Adipocyte (in vitro differentiated cells): Measurements from ENCODE around the gene MUC5AC.
"Not testable (repeated sequence)": the region's sequence is repeated elsewhere in the genome, so short reads cannot be mapped to it uniquely, and the experiment has no call there.

ENCODE experiments used
- DNase-seq: peaks from one replicate; pipeline ENCODE4 v3.0.0-alpha.2; 2015; ENCODE audit warnings: low read depth
- H3K27me3 ChIP-seq: replicated peaks from 2 replicates; pipeline ENCODE4 v1.7.0; 2013; ENCODE audit warnings: mild to moderate bottlenecking, low read length, moderate library complexity; ENCODE audit not compliant: control insufficient read depth, insufficient read depth
- H3K36me3 ChIP-seq: 2 replicates; pipeline ENCODE4 v1.7.0; 2013; ENCODE audit warnings: low read length, mild to moderate bottlenecking, moderate library complexity; ENCODE audit not compliant: control insufficient read depth, insufficient read depth, severe bottlenecking
- H3K4me1 ChIP-seq: 2 replicates; pipeline ENCODE4 v1.7.0; 2013; ENCODE audit warnings: mild to moderate bottlenecking, low read length, moderate library complexity; ENCODE audit not compliant: control insufficient read depth, insufficient read depth
- H3K4me3 ChIP-seq: 2 replicates; pipeline ENCODE4 v1.7.0; 2013; ENCODE audit warnings: mild to moderate bottlenecking, low read length, moderate library complexity
- H3K9ac ChIP-seq: 2 replicates; pipeline ENCODE4 v1.7.0; 2013; ENCODE audit warnings: mild to moderate bottlenecking, low read length, moderate library complexity
- H3K9me3 ChIP-seq: 2 replicates; pipeline ENCODE4 v1.7.0; 2013; ENCODE audit warnings: mild to moderate bottlenecking, low read length, moderate library complexity; ENCODE audit not compliant: control insufficient read depth

The MUC5AC gene, protein sequence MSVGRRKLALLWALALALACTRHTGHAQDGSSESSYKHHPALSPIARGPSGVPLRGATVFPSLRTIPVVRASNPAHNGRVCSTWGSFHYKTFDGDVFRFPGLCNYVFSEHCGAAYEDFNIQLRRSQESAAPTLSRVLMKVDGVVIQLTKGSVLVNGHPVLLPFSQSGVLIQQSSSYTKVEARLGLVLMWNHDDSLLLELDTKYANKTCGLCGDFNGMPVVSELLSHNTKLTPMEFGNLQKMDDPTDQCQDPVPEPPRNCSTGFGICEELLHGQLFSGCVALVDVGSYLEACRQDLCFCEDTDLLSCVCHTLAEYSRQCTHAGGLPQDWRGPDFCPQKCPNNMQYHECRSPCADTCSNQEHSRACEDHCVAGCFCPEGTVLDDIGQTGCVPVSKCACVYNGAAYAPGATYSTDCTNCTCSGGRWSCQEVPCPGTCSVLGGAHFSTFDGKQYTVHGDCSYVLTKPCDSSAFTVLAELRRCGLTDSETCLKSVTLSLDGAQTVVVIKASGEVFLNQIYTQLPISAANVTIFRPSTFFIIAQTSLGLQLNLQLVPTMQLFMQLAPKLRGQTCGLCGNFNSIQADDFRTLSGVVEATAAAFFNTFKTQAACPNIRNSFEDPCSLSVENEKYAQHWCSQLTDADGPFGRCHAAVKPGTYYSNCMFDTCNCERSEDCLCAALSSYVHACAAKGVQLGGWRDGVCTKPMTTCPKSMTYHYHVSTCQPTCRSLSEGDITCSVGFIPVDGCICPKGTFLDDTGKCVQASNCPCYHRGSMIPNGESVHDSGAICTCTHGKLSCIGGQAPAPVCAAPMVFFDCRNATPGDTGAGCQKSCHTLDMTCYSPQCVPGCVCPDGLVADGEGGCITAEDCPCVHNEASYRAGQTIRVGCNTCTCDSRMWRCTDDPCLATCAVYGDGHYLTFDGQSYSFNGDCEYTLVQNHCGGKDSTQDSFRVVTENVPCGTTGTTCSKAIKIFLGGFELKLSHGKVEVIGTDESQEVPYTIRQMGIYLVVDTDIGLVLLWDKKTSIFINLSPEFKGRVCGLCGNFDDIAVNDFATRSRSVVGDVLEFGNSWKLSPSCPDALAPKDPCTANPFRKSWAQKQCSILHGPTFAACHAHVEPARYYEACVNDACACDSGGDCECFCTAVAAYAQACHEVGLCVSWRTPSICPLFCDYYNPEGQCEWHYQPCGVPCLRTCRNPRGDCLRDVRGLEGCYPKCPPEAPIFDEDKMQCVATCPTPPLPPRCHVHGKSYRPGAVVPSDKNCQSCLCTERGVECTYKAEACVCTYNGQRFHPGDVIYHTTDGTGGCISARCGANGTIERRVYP (N-terminal part only)

DNA sequence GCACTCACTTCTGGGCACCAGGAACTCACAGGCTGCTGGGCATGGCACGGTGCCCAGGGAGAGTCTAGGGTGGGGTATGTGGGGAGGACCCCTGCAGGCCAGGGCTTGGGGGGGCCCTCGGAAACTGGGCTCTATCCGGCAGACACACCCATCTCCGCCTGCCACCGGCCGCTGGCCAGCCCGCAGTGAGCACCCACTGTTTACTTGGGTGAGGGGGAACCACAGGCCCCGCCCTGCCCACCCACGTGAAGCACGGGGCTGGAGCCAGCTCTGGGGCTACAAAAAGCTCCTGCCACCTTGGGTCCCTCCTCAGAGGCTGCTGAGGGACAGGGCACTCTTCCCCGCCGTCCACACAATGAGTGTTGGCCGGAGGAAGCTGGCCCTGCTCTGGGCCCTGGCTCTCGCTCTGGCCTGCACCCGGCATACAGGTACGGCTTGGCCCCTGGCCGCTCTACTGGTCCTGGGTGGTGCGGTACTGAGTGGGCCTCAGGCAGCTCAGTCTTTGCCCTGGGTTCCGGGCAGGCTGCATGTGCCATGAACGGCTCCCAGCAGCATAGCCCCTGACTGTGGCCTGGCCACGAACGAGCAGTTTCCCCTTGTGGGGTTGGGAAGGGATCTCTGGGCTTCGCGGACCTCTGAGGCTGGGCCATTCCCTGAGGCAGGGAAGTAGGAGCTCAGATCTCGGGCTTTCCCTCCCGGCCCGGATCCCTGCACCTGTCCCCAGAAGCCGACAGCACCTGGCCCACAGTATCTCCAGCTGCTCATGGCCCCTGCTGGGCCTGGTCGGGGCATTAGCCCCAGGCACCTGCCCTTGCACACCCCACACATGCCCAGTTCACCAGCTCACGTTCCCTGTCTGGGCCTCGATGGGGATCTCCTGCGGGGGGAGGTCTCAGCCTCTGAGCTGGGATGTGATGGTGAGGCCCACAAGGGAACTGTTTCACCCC, at the start of gene MUC5AC:
TSS of gene MUC5AC (plus strand) at position 309 of the 947 bp plus-strand sequence. CDS start at position 356, 47 bp downstream.
- Histone ChIP-seq H3K4me3 (no peak within 1 kb of the TSS), H3K27me3 (peaks cover 39% of the 10 kb centered on the region), H3K4me1 (peaks cover 14% of the 10 kb centered on the region), H3K9me3 (no peaks in the 10 kb centered on the region), H3K36me3 (no peaks in the 10 kb centered on the region), H3K9ac (no peak within 1 kb of the TSS)
- no peak for DNase-seq

DNA sequence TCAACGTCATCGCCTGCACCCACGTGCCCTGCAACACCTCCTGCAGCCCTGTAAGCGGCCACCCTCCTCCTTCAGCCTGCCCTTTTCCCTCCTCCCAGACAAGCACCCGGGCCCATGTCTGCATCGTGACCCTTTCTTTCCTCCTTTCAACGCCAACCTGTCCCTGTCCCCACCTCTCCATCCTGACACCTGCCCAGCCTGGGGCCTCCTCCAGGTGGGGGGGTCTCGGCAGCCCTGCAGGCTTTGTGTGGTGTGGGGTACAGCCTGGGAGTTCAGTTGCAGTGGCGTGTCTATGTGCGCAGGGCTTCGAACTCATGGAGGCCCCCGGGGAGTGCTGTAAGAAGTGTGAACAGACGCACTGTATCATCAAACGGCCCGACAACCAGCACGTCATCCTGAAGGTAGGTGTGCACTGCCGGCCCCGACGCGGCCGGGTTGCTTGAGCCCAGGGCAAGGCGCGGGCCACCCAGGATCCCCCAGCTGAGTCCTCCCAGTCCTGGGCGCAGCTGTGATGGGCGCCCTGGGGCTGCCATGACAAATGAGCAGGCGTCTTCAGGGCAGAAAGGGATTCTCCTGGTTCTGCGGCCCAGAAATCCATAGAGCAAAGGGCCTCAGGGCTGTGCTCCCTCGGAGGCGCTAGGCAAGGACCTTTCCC, 49.4 kb upstream of the MUC5AC start:
- Histone ChIP-seq H3K4me3 (no peak overlapping the region), H3K27me3 (peaks cover 22% of the 10 kb centered on the region), H3K9me3 (no peaks in the 10 kb centered on the region), H3K9ac (no peak overlapping the region), H3K36me3 (no peaks in the 10 kb centered on the region), H3K4me1 (no peaks in the 10 kb centered on the region)
- DNase-seq: no peak

- H3K9me3 ChIP-seq: no peaks in the 10 kb centered on the region
- peaks cover 22% of the 10 kb centered on the region for H3K27me3 ChIP-seq
- H3K4me3 ChIP-seq: no peak overlapping the region
- no peak for DNase-seq
- H3K36me3 ChIP-seq: no peaks in the 10 kb centered on the region
- H3K9ac ChIP-seq: no peak overlapping the region
- H3K4me1 ChIP-seq: no peaks in the 10 kb centered on the region
These were observed 48.4 kb upstream of the MUC5AC start for GRCh38 chr11:1109101-1109917.

DNA sequence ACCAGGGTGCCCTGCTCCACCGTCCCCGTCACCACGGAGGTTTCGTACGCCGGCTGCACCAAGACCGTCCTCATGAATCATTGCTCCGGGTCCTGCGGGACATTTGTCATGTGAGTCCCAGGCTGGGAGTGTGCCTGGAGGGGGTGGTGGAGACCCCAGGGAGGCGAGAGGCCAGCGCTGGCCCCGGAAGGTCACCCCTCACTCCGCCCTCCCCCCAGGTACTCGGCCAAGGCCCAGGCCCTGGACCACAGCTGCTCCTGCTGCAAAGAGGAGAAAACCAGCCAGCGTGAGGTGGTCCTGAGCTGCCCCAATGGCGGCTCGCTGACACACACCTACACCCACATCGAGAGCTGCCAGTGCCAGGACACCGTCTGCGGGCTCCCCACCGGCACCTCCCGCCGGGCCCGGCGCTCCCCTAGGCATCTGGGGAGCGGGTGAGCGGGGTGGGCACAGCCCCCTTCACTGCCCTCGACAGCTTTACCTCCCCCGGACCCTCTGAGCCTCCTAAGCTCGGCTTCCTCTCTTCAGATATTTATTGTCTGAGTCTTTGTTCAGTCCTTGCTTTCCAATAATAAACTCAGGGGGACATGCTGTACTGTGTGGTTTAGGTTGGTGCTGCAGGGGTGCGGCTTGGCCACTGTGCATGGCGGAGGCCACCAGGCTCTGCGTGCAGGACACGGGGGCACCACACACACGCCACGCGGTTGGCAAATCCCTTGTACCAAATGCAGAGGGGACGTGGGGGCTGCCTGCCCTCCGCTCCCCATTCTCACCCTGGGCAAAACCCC, 47.6 kb upstream of the MUC5AC start:
- Histone ChIP-seq H3K9me3 (no peaks in the 10 kb centered on the region), H3K4me1 (no peaks in the 10 kb centered on the region), H3K4me3 (no peak overlapping the region), H3K9ac (no peak overlapping the region), H3K36me3 (no peaks in the 10 kb centered on the region), H3K27me3 (peaks cover 22% of the 10 kb centered on the region)
- DNase-seq: no peak

GRCh38 chr11:1111545-1112212, 46.1 kb upstream of the MUC5AC start:
- Histone ChIP-seq H3K9ac (no peak overlapping the region), H3K4me3 (no peak overlapping the region), H3K4me1 (no peaks in the 10 kb centered on the region), H3K9me3 (no peaks in the 10 kb centered on the region), H3K36me3 (no peaks in the 10 kb centered on the region), H3K27me3 (peaks cover 28% of the 10 kb centered on the region)
- no peak for DNase-seq

DNA sequence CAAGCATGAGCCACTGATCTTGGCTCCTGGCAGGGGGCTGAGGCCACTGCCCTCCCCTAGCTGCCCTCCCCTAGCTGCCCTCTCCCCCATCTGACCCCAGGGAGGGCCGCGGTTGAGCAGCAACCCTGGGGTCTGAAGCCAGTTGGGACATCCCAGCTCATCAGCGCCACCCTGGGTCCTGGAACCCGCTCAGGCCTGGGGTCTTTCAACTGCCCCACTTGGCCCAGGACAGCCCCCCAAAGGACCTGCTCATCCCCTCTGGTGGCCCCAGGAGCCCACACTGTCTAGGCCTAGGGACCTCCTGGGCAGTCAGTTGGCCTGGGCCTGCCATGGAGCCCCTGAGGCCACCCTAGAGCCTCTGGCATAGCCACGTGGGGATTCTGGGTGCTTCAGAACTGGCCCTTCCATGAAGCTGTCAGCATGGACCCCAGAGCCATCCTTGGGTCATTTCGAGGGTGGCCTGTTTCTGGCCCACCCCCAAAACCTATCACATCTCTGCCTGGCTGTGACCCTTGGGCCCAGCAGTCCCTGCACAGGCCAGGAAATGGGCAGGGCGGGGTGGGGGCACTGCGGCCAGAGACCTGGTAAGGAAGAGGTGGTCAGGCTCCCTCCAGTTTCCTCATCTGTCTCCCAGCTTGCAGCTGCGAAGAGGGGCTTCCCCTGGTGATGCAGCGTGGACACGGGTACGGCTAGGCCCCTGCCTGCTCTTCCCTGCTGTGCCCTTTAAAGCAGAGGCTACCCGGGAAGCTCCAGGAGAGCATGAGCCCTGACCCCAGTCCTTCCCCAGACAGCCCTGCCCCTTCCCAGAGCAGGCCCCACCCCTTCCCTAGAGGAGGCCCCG, 45.2 kb upstream of the MUC5AC start:
- no peaks in the 10 kb centered on the region for H3K4me1 ChIP-seq
- no peak overlapping the region for H3K9ac ChIP-seq
- no peak overlapping the region for H3K4me3 ChIP-seq
- peaks cover 27% of the 10 kb centered on the region for H3K27me3 ChIP-seq
- no peaks in the 10 kb centered on the region for H3K36me3 ChIP-seq
- DNase-seq: no peak
- no peaks in the 10 kb centered on the region for H3K9me3 ChIP-seq

DNA sequence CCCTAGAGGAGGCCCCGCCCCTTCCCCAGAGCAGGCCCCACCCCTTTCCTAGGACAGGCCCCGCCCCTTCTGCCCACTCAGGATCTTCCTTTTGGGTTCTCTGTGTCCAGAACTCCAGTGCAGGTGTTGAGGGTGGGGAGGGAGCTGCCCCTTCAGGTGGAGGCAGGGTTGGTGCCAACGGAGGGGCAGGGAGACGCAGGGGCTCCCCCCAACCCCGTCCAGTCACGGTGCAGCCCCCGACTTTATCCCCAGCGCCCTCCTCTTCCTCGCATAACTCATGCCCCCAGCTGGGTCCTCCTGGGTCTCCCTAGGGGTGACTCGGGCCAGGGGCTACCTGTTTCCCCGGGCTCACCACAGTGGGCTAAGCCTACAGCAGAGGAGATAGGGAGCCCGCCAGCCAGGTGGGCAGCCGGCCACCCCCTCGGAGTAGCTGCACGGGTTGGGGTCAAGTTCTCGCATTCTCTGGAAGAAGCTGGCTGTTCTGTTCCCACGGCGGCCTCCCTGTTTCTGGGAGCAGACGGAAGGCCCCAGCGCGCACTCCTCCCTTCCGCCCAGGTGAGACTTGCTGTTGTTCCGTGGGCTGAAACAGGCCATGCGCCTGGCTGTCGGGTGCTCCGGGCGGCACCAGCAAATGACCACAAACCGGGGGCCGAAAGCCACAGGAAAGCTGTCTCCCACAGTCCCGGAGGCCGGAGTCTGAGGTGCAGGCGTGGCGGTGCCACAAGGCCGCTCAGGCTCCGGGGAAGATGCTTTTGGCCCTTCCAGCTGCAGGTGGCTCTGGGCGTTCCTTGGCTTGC, 44.1 kb upstream of the MUC5AC start:
- DNase-seq: no peak

DNA sequence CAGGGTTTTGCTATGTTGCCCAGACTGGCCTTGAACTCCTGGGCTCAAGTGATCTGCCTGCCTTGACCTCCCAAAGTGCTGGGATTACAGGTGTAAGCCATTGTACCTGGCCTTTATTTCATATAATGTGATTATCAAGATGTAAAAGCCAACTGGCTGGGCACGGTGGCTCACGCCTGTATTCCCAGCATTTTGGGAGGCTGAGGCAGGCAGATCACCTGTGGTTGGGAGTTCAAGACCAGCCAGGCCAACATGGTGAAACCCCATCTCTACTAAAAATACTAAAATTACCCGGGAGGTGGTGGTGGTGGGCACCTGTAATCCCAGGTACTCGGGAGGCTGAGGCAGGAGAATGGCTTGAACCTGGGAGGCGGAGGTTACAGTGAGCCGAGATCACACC, 42.5 kb upstream of the MUC5AC start:
- H3K9ac ChIP-seq, H3K4me3 ChIP-seq: not testable (repeated sequence)
- peaks cover 17% of the 10 kb centered on the region for H3K27me3 ChIP-seq

More for the DNA sequence above, 44.1 kb upstream of the MUC5AC start:
- Histone ChIP-seq H3K4me1 (no peaks in the 10 kb centered on the region), H3K9ac (no peak overlapping the region), H3K36me3 (no peaks in the 10 kb centered on the region), H3K27me3 (peaks cover 20% of the 10 kb centered on the region), H3K9me3 (no peaks in the 10 kb centered on the region), H3K4me3 (no peak overlapping the region)

More for the DNA sequence above, 42.5 kb upstream of the MUC5AC start:
- not testable (repeated sequence) for H3K36me3 ChIP-seq, H3K4me1 ChIP-seq, H3K9me3 ChIP-seq, DNase-seq
